OCI-LY1 (cell line): ENCODE results near the gene FBRSL1.

Experiments used
- H2AFZ ChIP-seq: fragments of 200-600 bp; sonication (generic), shearing (Covaris generic); 2 replicates; pipeline ENCODE4 v1.6.0; 2014; ENCODE audit warnings: antibody characterized with exemption, mild to moderate bottlenecking, low read length
- H3F3A ChIP-seq: fragments of 200-600 bp; sonication (generic), shearing (Covaris generic); 2 replicates; pipeline ENCODE4 v1.6.0; 2014; ENCODE audit warnings: mild to moderate bottlenecking, antibody characterized with exemption, low read length, moderate library complexity; ENCODE audit not compliant: insufficient read depth
- H3K27ac ChIP-seq: fragments of 200-600 bp; sonication (generic); 2 replicates; pipeline ENCODE4 v1.5.1; 2014; ENCODE audit warnings: low read length, mixed run types, mild to moderate bottlenecking, low read depth; ENCODE audit not compliant: poor library complexity, severe bottlenecking
- H3K27me3 ChIP-seq: fragments of 200-600 bp; sonication (generic); 2 replicates; pipeline ENCODE4 v1.6.0; 2014; ENCODE audit warnings: antibody characterized with exemption, mild to moderate bottlenecking, low read length, moderate library complexity; ENCODE audit not compliant: insufficient read depth
- H3K36me3 ChIP-seq: fragments of 200-600 bp; sonication (generic); 2 replicates; pipeline ENCODE4 v1.6.1; 2014; ENCODE audit warnings: mild to moderate bottlenecking, antibody characterized with exemption, low read length, moderate library complexity, mixed read lengths; ENCODE audit not compliant: insufficient read depth
- H3K4me1 ChIP-seq: fragments of 200-600 bp; sonication (generic); 2 replicates; pipeline ENCODE4 v1.5.1; 2014; ENCODE audit warnings: mild to moderate bottlenecking, low read length, moderate library complexity; ENCODE audit not compliant: insufficient read depth, severe bottlenecking
- H3K4me2 ChIP-seq: fragments of 200-600 bp; sonication (generic), shearing (Covaris generic); 2 replicates; pipeline ENCODE4 v1.6.1; 2014; ENCODE audit warnings: low read length
- H3K4me3 ChIP-seq: fragments of 200-600 bp; sonication (generic); 2 replicates; pipeline ENCODE4 v1.5.1; 2014; ENCODE audit warnings: low read length, low read depth, mild to moderate bottlenecking, mixed read lengths; ENCODE audit not compliant: poor library complexity, severe bottlenecking
- H3K79me2 ChIP-seq: fragments of 200-600 bp; shearing (Covaris generic); 2 replicates; pipeline ENCODE4 v1.6.1; 2016; ENCODE audit warnings: mixed run types, low read length, mixed read lengths; ENCODE audit not compliant: insufficient read depth
- H3K9ac ChIP-seq: fragments of 200-600 bp; sonication (generic), shearing (Covaris generic); 2 replicates; pipeline ENCODE4 v1.6.1; 2014; ENCODE audit warnings: mild to moderate bottlenecking, low read length, mixed read lengths
- H3K9me2 ChIP-seq: fragments of 200-600 bp; sonication (generic), shearing (Covaris generic); 2 replicates; pipeline ENCODE4 v1.6.1; 2014; ENCODE audit warnings: low read depth, mild to moderate bottlenecking, low read length, mixed read lengths
- H3K9me3 ChIP-seq: fragments of 200-600 bp; shearing (Covaris generic); 2 replicates; pipeline ENCODE4 v1.6.1; 2014; ENCODE audit warnings: low read length, mixed read lengths
- H4K20me1 ChIP-seq: fragments of 200-600 bp; sonication (generic), shearing (Covaris generic); 2 replicates; pipeline ENCODE4 v1.6.0; 2016; ENCODE audit warnings: mild to moderate bottlenecking, low read length; ENCODE audit not compliant: insufficient read depth
- EZH2 ChIP-seq: fragments of 200-600 bp; sonication (generic), shearing (Covaris generic); IDR thresholded peaks from 2 replicates; pipeline ENCODE4 v1.8.0; 2017; ENCODE audit warnings: borderline replicate concordance, mixed run types, mild to moderate bottlenecking, antibody characterized with exemption, low read length, moderate library complexity, mixed read lengths
- TF ChIP-seq, protein P1 (sequence below): fragments of 200-600 bp; sonication (generic), shearing (Covaris generic); IDR thresholded peaks from 2 replicates; pipeline ENCODE4 v1.5.1; 2017; ENCODE audit warnings: mild to moderate bottlenecking, antibody characterized with exemption, low read length, moderate library complexity, mixed read lengths

FBRSL1 gene

DNA sequence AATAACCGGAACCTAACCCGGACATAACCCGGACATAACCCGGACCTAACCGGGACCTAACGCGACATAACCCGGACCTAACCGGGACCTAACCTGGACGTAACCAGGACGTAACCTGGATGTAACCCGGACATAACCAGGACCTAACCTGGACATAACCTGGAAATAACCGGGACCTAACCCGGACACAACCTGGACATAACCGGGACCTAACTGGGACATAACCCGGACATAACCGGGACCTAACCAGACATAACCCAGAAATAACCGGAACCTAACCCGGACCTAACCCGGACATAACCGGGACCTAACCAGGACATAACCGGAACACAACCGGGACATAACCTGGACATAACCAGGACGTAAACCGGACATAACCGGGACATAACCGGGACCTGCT, 6.7 kb upstream of the FBRSL1 start:
- no peak overlapping the region for H3K27ac ChIP-seq
- peaks cover 30% of the 10 kb centered on the region; the same call in 1 of the 2 replicates for H3K27me3 ChIP-seq
- H3K9me2 ChIP-seq, result no peaks in the 10 kb centered on the region
- TF ChIP-seq, protein P1, sequence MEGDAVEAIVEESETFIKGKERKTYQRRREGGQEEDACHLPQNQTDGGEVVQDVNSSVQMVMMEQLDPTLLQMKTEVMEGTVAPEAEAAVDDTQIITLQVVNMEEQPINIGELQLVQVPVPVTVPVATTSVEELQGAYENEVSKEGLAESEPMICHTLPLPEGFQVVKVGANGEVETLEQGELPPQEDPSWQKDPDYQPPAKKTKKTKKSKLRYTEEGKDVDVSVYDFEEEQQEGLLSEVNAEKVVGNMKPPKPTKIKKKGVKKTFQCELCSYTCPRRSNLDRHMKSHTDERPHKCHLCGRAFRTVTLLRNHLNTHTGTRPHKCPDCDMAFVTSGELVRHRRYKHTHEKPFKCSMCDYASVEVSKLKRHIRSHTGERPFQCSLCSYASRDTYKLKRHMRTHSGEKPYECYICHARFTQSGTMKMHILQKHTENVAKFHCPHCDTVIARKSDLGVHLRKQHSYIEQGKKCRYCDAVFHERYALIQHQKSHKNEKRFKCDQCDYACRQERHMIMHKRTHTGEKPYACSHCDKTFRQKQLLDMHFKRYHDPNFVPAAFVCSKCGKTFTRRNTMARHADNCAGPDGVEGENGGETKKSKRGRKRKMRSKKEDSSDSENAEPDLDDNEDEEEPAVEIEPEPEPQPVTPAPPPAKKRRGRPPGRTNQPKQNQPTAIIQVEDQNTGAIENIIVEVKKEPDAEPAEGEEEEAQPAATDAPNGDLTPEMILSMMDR, result no peak
- no peak for TF ChIP-seq EZH2
- no peaks in the 10 kb centered on the region for H4K20me1 ChIP-seq
- H3K36me3 ChIP-seq, result no peaks in the 10 kb centered on the region
- no peak overlapping the region for H3K9ac ChIP-seq
- H3F3A ChIP-seq, result no peaks in the 10 kb centered on the region
- H3K9me3 ChIP-seq, result no peaks in the 10 kb centered on the region
- H3K4me2 ChIP-seq, result no peak overlapping the region
- H3K4me3 ChIP-seq, result no peak overlapping the region
- no peaks in the 10 kb centered on the region for H3K4me1 ChIP-seq
- no peaks in the 10 kb centered on the region for H3K79me2 ChIP-seq
- H2AFZ ChIP-seq, result no peak overlapping the region

DNA sequence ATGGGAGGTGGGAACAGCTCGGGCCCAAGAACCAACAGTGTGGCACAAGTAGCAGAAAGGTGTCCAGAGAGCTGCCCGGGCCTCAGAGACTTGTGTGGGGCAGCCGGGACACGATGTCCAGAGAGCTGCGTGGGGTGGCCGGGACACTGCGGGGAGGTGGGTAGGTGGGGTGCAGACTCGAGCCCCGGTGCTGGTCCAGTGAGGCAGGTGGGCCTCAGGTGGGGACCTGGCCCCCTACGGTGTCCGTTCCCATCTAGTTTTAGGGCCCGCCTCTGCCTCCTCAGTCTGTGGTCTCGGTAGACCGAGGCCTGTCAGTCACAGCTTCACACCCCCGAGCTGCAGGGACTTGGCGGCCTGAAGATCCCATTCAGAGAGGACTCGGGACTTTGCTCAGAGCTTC, 6.3 kb upstream of the FBRSL1 start:
- Histone ChIP-seq H3K27me3 (peaks cover 30% of the 10 kb centered on the region; the same call in 1 of the 2 replicates), H3K79me2 (no peaks in the 10 kb centered on the region), H3F3A (no peaks in the 10 kb centered on the region), H3K36me3 (no peaks in the 10 kb centered on the region), H3K9me3 (no peaks in the 10 kb centered on the region), H3K9me2 (no peaks in the 10 kb centered on the region), H3K4me1 (no peaks in the 10 kb centered on the region), H4K20me1 (no peaks in the 10 kb centered on the region), H3K9ac (no peak overlapping the region), H3K4me3 (no peak overlapping the region), H3K4me2 (no peak overlapping the region), H3K27ac (no peak overlapping the region), H2AFZ (no peak overlapping the region)
- TF ChIP-seq, protein P1, result no peak
- no peak for TF ChIP-seq EZH2

DNA sequence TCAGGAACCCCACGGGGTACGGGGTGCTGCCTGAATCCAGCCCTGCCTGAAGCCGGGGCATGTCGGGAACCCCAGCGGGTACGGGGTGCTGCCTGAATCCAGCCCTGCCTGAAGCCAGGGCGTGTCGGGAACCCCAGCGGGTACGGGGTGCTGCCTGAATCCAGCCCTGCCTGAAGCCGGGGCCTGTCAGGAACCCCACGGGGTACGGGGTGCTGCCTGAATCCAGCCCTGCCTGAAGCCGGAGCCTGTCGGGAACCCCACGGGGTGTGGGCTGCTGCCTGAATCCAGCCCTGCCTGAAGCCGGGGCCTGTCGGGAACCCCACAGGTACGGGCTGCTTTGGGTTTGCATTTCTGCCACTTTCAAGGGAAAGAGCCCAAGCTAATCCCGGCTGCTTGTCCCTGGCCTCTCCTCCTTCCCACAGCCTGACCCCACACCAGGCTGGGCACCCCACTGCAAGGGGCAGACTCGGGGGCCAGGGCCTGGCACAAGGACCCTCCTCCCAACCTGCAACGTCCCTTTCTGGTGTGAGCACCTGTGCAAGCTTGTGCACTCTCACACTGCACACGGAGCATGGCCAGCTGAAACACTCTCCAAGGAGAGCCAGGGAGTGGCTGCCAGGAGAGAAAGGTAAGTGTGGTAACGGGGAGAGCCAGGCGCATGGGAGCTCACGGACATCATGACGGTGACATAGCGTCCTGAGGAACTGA, 5.6 kb upstream of the FBRSL1 start:
- peaks cover 6% of the 10 kb centered on the region for H3K4me1 ChIP-seq

More for the DNA sequence above, 5.6 kb upstream of the FBRSL1 start:
- H3K36me3 ChIP-seq, result no peaks in the 10 kb centered on the region
- H3K79me2 ChIP-seq, result no peaks in the 10 kb centered on the region
- TF ChIP-seq, protein P1, result no peak
- TF ChIP-seq EZH2, result no peak
- H3K4me2 ChIP-seq, result no peak overlapping the region
- no peak overlapping the region for H3K9ac ChIP-seq
- H3K9me2 ChIP-seq, result no peaks in the 10 kb centered on the region
- H3K4me3 ChIP-seq, result no peak overlapping the region
- H3K27me3 ChIP-seq, result peaks cover 30% of the 10 kb centered on the region; the same call in 1 of the 2 replicates
- no peak overlapping the region for H2AFZ ChIP-seq
- H3K27ac ChIP-seq, result no peak overlapping the region
- H4K20me1 ChIP-seq, result no peaks in the 10 kb centered on the region
- no peaks in the 10 kb centered on the region for H3F3A ChIP-seq
- no peaks in the 10 kb centered on the region for H3K9me3 ChIP-seq
